ENCODE results near the gene PRDM13. TPM values are rescaled to one million over a fixed set of nuclear protein-coding genes. Genes with fewer than 3 reads are reported as not detected.
"Not testable (repeated sequence)": the region's sequence is repeated elsewhere in the genome, so short reads cannot be mapped to it uniquely, and the experiment has no call there.

Gene PRDM13
- total RNA-seq, 4 donors from 2014 or later = 0.19 TPM; not detected in 3

GRCh38 chr6:99617131-99617530 lies 10.5 kb downstream of the PRDM13 start:
- H3K27me3 ChIP-seq = peaks cover 37 to 100% (median 56%) of the 10 kb centered on the region in 4 donors
- no peak for DNase-seq
- H3K4me1 ChIP-seq = peaks cover 19 to 35% (median 21%) of the 10 kb centered on the region in 3 donors
- H3K4me3 ChIP-seq = no peak overlapping the region
- H3K36me3 ChIP-seq = no peaks in the 10 kb centered on the region
- WGBS, 2 donors = 33 to 57% methylated on average over 2 of the region's 2 CpGs
- intact Hi-C loops (cut with DNase I) = no loop called here
- H3K9me3 ChIP-seq = no peaks in the 10 kb centered on the region
- TF ChIP-seq CTCF (IDR thresholded peaks at IDR 0.05) (no peak), POLR2A (IDR thresholded peaks at IDR 0.05) (no peak)
- H3K27ac ChIP-seq = no peak overlapping the region

GRCh38 chr6:99618649-99619408 lies 12.2 kb downstream of the PRDM13 start:
- intact Hi-C loops (cut with DNase I) = no loop called here
- Histone ChIP-seq H3K4me3 (no peak overlapping the region), H3K4me1 (peaks cover 12 to 21% (median 12%) of the 10 kb centered on the region in 3 donors), H3K36me3 (no peaks in the 10 kb centered on the region), H3K9me3 (no peaks in the 10 kb centered on the region), H3K27me3 (peaks cover 25 to 100% (median 46%) of the 10 kb centered on the region in 4 donors), H3K27ac (no peak overlapping the region)
- no peak for DNase-seq
- TF ChIP-seq POLR2A (IDR thresholded peaks at IDR 0.05) (no peak), CTCF (IDR thresholded peaks at IDR 0.05) (no peak)
- WGBS, 2 donors = 17 to 22% methylated on average over 6 to 18 of the region's 65 CpGs

DNA sequence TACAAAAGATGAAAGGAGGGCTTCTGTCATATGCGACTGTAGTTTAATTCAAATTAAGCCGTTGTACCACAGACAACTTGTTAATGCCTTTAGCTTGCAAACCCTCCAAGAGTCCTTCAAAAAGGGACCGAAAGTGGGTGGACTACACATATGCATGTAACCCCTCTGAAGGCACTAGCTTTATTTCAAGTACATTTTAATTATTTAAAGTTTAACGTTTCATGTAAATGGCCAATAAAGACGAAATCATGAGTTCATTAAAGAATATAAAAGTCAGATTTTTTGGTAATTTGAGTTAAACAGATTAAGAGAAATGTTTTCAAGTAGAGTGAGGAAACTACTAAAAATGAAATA lies 12.8 kb downstream of the PRDM13 start:
- no peak for DNase-seq
- H3K4me1 ChIP-seq = peaks cover 6 to 16% (median 7%) of the 10 kb centered on the region in 3 donors
- WGBS, 2 donors = 11 to 25% methylated on average over 5 of the region's 5 CpGs
- no peaks in the 10 kb centered on the region for H3K36me3 ChIP-seq
- TF ChIP-seq CTCF (IDR thresholded peaks at IDR 0.05) (no peak), POLR2A (IDR thresholded peaks at IDR 0.05) (no peak)
- H3K9me3 ChIP-seq = no peaks in the 10 kb centered on the region
- H3K4me3 ChIP-seq = no peak overlapping the region
- intact Hi-C loops (cut with DNase I) = no loop called here
- peaks cover 20 to 100% (median 42%) of the 10 kb centered on the region in 4 donors for H3K27me3 ChIP-seq
- no peak overlapping the region for H3K27ac ChIP-seq

DNA sequence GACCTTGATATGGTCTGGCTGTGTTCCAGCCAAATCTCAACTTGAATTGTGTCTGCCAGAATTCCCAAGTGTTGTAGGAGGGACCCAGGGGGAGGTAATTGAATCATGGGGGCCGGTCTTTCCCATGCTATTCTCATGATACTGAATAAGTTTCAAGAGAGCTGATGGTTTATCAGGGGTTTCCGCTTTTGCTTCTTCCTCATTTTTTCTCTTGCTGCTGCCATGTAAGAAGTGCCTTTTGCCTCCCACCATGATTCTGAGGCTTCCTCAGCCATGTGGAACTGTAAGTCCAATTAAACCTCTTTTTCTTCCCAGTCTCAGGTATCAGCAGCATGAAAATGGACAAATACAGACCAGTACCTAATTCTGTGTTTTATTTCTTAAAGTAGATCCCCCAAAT lies 15.4 kb downstream of the PRDM13 start:
- H3K4me1 ChIP-seq; H3K9me3 ChIP-seq; intact Hi-C loops (cut with DNase I); H3K27ac ChIP-seq; DNase-seq; H3K4me3 ChIP-seq; H3K36me3 ChIP-seq: not testable (repeated sequence)
- peaks cover 13 to 81% (median 23%) of the 10 kb centered on the region in 4 donors for H3K27me3 ChIP-seq
- WGBS, 2 donors = 87 to 88% methylated on average over 2 of the region's 2 CpGs

DNA sequence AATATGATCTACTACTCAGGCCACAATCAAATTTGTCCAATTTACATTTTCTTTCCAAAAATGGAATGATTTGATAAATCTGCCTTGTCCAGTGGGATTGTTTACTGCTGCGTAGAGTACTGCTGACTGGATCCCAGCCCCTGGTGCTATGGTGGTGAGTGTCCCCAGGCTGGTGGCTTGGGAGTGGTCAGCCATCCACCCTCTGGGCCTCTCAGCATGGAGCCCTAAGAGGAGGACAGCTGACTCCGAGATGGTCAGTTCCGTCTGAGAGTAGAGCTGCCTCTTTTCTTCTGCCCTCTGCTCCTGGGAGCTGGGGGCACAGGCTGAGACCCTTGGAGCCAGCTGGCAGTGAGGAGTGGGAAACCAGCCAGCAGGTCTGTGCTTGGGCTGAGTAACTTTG lies 22.7 kb downstream of the PRDM13 start:
- Histone ChIP-seq H3K4me1 (no peaks in the 10 kb centered on the region), H3K4me3 (no peak overlapping the region), H3K27ac (no peak overlapping the region), H3K9me3 (no peaks in the 10 kb centered on the region), H3K27me3 (peaks cover 0 to 27% (median 0%) of the 10 kb centered on the region in 4 donors), H3K36me3 (no peaks in the 10 kb centered on the region)
- intact Hi-C loops (cut with DNase I) = no loop called here
- 60 to 73% methylated on average over 1 to 3 of the region's 3 CpGs for WGBS, 2 donors
- DNase-seq = no peak
- TF ChIP-seq CTCF (IDR thresholded peaks at IDR 0.05) (no peak), POLR2A (IDR thresholded peaks at IDR 0.05) (no peak)
